ENCODE results near the gene TBC1D22A. TPM values are rescaled to one million over a fixed set of nuclear protein-coding genes. Genes with fewer than 3 reads are reported as not detected.

The TBC1D22A gene
- total RNA-seq, 2 experiments from 2014 or later = 22.3 to 43.9 TPM

DNA sequence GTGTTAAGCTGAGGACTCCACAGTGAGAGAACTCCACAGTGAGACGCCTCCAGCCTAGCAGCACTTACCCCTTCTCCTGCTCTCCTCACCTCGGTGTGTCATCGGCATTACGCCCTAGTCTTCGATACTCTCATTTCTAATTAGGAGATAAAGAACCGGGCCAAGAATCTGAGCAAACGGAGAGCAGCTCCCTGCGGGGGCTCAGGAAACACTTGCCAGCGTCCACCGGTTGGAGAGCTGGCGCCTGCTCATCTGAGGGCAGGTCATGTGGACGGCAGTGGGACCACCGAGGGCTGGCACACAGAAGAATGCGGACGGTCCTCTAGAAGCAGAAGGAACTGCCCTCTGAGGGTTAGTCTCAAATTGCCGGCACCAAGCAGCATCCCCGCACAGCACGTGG is 37.4 kb upstream of the TBC1D22A start:
- Histone ChIP-seq H3K4me2 (ENCODE audit: low read length) (no peak overlapping the region), H3K9me2 (ENCODE audit: insufficient read depth, low read length) (no peaks in the 10 kb centered on the region), H3K27ac (ENCODE audit: low read depth, low read length, poor library complexity, severe bottlenecking) (no peak overlapping the region), H3K4me3 (ENCODE audit: low read depth, low read length, poor library complexity, severe bottlenecking) (no peak overlapping the region), H3K79me2 (ENCODE audit: insufficient read depth, low read depth, low read length) (no peaks in the 10 kb centered on the region), H3K36me3 (ENCODE audit: insufficient read depth, low read length) (peaks cover 6% of the 10 kb centered on the region; the same call in 1 of the 2 replicates), H2AFZ (ENCODE audit: low read length) (no peak overlapping the region), H4K20me1 (ENCODE audit: insufficient read depth, low read length) (no peaks in the 10 kb centered on the region), H3K9me3 (ENCODE audit: low read length) (no peaks in the 10 kb centered on the region), H3K4me1 (ENCODE audit: insufficient read depth, low read length, poor library complexity, severe bottlenecking) (peaks cover 6% of the 10 kb centered on the region)
- DNase-seq (ENCODE audit: low spot score) = no peak
- intact Hi-C loops (cut with micrococcal nuclease; ENCODE audit: unreplicated experiment) = no loop called here
- CTCF ChIA-PET (ENCODE audit: unreplicated experiment) = no interaction called here
- TF ChIP-seq EZH2phosphoT487 (IDR thresholded peaks at IDR 0.05; ENCODE audit: borderline replicate concordance, low read depth, low read length) = no peak
- TF ChIP-seq, protein P1, sequence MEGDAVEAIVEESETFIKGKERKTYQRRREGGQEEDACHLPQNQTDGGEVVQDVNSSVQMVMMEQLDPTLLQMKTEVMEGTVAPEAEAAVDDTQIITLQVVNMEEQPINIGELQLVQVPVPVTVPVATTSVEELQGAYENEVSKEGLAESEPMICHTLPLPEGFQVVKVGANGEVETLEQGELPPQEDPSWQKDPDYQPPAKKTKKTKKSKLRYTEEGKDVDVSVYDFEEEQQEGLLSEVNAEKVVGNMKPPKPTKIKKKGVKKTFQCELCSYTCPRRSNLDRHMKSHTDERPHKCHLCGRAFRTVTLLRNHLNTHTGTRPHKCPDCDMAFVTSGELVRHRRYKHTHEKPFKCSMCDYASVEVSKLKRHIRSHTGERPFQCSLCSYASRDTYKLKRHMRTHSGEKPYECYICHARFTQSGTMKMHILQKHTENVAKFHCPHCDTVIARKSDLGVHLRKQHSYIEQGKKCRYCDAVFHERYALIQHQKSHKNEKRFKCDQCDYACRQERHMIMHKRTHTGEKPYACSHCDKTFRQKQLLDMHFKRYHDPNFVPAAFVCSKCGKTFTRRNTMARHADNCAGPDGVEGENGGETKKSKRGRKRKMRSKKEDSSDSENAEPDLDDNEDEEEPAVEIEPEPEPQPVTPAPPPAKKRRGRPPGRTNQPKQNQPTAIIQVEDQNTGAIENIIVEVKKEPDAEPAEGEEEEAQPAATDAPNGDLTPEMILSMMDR (conservative IDR thresholded peaks at IDR 0.05; ENCODE audit: low read length) = no peak
- BruUV-seq (replicated peaks) = no TSS peak
- POLR2A ChIA-PET = interaction anchor here (0.5 kb wide), 2 partner anchors 23 to 30 kb away, joined by 3 to 4 read pairs; no protein-coding TSS in a partner anchor

DNA sequence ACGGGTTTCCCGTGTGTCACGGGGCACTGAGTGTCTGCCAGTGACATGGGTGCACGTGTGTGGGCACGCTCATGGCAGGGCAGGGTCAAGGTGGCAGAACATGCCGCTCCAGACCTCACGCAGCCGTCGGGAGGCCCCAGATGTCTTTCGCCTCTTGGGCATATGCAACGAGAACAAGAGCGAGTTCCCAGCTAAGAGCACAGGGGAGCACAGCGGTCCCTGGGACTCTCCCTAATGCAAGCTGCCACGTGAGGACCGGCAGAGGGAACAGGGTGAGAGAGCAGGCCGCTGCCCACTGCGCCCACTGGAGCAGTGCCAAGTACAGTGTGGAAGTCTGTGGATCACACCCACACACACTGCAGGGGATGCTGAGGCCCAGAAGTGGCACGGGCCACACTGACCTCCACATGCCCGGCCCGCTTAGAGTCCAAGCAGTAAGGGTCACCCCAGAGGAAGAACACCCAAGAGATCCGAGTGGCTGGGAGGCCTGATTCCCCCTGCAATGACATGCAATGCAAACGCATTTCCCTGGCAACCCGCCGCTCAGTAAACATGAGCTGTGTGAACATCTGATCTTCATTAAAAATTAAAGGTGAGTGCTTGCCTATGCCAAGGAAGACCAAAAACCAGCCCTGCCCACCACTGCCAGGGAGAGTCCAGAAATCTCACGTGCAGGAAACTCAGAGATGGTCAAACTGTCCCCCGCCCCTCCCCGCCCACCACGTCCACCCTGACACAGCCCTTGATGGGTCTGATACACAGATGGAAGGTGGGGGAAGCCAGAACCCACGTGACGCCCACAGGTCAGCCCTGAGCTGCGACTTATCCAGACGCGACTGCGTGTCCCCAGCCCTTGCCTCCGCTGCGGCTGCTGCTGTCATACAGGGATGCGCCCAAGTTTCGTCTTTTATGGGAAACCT is 36.1 kb upstream of the TBC1D22A start:
- H2AFZ ChIP-seq (ENCODE audit: low read length) = no peak overlapping the region
- no peaks in the 10 kb centered on the region for H3K9me3 ChIP-seq (ENCODE audit: low read length)
- TF ChIP-seq EZH2phosphoT487 (IDR thresholded peaks at IDR 0.05; ENCODE audit: borderline replicate concordance, low read depth, low read length) = no peak
- no peaks in the 10 kb centered on the region; the same call in 1 of the 2 replicates for H4K20me1 ChIP-seq (ENCODE audit: insufficient read depth, low read length)
- H3K79me2 ChIP-seq (ENCODE audit: insufficient read depth, low read depth, low read length) = no peaks in the 10 kb centered on the region
- intact Hi-C loops (cut with micrococcal nuclease; ENCODE audit: unreplicated experiment) = no loop called here
- CTCF ChIA-PET (ENCODE audit: unreplicated experiment) = no interaction called here
- H3K4me2 ChIP-seq (ENCODE audit: low read length) = peak overlapping the region; percentile 6; the same call in 1 of the 2 replicates
- H3K36me3 ChIP-seq (ENCODE audit: insufficient read depth, low read length) = 0 out of 2 replicates have a peak, but pooled peaks cover 5% of the 10 kb centered on the region
- BruUV-seq (replicated peaks) = no TSS peak
- POLR2A ChIA-PET = no interaction called here
- H3K9me2 ChIP-seq (ENCODE audit: insufficient read depth, low read length) = no peaks in the 10 kb centered on the region
- DNase-seq (ENCODE audit: low spot score) = no peak
- no peak overlapping the region for H3K27ac ChIP-seq (ENCODE audit: low read depth, low read length, poor library complexity, severe bottlenecking)
- no peak overlapping the region for H3K4me3 ChIP-seq (ENCODE audit: low read depth, low read length, poor library complexity, severe bottlenecking)
- H3K4me1 ChIP-seq (ENCODE audit: insufficient read depth, low read length, poor library complexity, severe bottlenecking) = peaks cover 6% of the 10 kb centered on the region

DNA sequence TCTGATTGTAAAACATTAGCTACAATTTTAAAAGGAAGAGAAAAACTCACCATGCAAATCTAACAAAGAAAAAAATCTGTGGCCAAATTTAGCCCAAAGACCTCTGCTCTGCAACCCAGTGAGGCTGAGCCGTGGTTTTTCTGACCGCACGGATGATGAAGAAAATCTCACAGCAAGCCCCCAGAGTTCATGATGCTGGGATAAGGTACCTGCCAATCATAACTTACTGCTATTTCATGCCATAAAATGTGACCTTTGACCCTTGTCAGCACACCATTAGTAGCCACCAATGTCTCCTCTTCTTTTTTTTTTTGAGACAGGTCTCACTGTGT is 35.5 kb upstream of the TBC1D22A start:
- no peak overlapping the region for H3K27ac ChIP-seq (ENCODE audit: low read depth, low read length, poor library complexity, severe bottlenecking)
- POLR2A ChIA-PET = no interaction called here
- H3K9me3 ChIP-seq (ENCODE audit: low read length) = no peaks in the 10 kb centered on the region
- peak overlapping the region; percentile 6; the same call in 1 of the 2 replicates for H3K4me2 ChIP-seq (ENCODE audit: low read length)
- BruUV-seq (replicated peaks) = no TSS peak
- no peaks in the 10 kb centered on the region for H3K79me2 ChIP-seq (ENCODE audit: insufficient read depth, low read depth, low read length)
- intact Hi-C loops (cut with micrococcal nuclease; ENCODE audit: unreplicated experiment) = no loop called here
- no peak overlapping the region for H3K4me3 ChIP-seq (ENCODE audit: low read depth, low read length, poor library complexity, severe bottlenecking)
- no peak for DNase-seq (ENCODE audit: low spot score)
- no peak for TF ChIP-seq EZH2phosphoT487 (IDR thresholded peaks at IDR 0.05; ENCODE audit: borderline replicate concordance, low read depth, low read length)
- TF ChIP-seq, protein P1 (conservative IDR thresholded peaks at IDR 0.05; ENCODE audit: low read length) = no peak
- no peak overlapping the region for H2AFZ ChIP-seq (ENCODE audit: low read length)
- peaks cover 8% of the 10 kb centered on the region; the same call in 1 of the 2 replicates for H3K36me3 ChIP-seq (ENCODE audit: insufficient read depth, low read length)
- peaks cover 7% of the 10 kb centered on the region for H3K4me1 ChIP-seq (ENCODE audit: insufficient read depth, low read length, poor library complexity, severe bottlenecking)
- no peaks in the 10 kb centered on the region; the same call in 1 of the 2 replicates for H4K20me1 ChIP-seq (ENCODE audit: insufficient read depth, low read length)
- H3K9me2 ChIP-seq (ENCODE audit: insufficient read depth, low read length) = no peaks in the 10 kb centered on the region
- CTCF ChIA-PET (ENCODE audit: unreplicated experiment) = no interaction called here

Data from OCI-LY7 (cell line).